ENCODE results near the gene ZDHHC11.
"Not testable (repeated sequence)": the region's sequence is repeated elsewhere in the genome, so short reads cannot be mapped to it uniquely, and the experiment has no call there.

The ZDHHC11 gene

DNA sequence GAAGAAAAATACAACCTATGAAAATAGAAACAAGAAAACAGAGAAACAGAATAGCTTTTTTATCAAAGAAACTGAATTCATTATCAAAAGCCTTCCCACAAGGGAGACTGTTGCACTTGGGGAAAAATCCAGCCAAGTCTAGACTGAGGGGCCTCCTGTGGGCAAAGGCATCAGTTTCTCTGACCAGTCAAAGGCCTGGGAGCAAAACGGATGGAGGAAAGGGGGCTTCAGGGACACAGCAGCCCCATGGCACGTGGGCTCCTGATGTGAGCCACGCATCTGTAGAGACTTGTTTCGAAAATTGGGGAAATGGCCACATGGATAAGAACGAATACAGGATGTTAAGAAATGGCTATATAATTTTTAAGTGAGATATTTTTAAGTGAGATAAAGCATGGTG is 87.4 kb downstream of the ZDHHC11 start:
- Histone ChIP-seq H3K79me1 (ENCODE audit: low read length) (no peaks in the 10 kb centered on the region), H4K8ac (ENCODE audit: low read depth, low read length) (no peak overlapping the region), H3K9me3 (ENCODE audit: insufficient read depth, low read depth, low read length) (peaks cover 34% of the 10 kb centered on the region), H3K14ac (ENCODE audit: low read length) (no peak overlapping the region), H3K4me3 (ENCODE audit: low read depth, low read length) (no peak overlapping the region), H4K12ac (ENCODE audit: low read depth, low read length) (no peak overlapping the region), H2BK12ac (ENCODE audit: low read length) (no peak overlapping the region), H3K79me2 (ENCODE audit: control insufficient read depth, insufficient read depth, low read length, poor library complexity) (no peaks in the 10 kb centered on the region), H2AFZ (ENCODE audit: insufficient read depth, low read length, poor library complexity) (no peak overlapping the region), H3K27ac (ENCODE audit: low read depth, low read length) (no peak overlapping the region), H3K4me1 (ENCODE audit: control insufficient read depth in 1 of 2, insufficient read depth in 2 of 2, low read length in 2 of 2) (peaks cover 5 to 6% of the 10 kb centered on the region in 2 experiments), H4K91ac (ENCODE audit: low read depth, low read length) (no peak overlapping the region), H3K4ac (ENCODE audit: low read depth, low read length) (no peak overlapping the region), H3K18ac (ENCODE audit: low read length) (no peak overlapping the region), H3K27me3 (ENCODE audit: insufficient read depth, low read length) (no peaks in the 10 kb centered on the region), H2BK120ac (ENCODE audit: insufficient read depth, low read length, poor library complexity) (no peak overlapping the region), H2AK5ac (ENCODE audit: low read length) (no peak overlapping the region), H3K9ac (ENCODE audit: low read length) (no peak overlapping the region), H2BK5ac (ENCODE audit: low read depth, low read length, poor library complexity) (no peak overlapping the region), H3K23ac (ENCODE audit: low read length) (no peak overlapping the region), H3K4me2 (ENCODE audit: low read length) (no peak overlapping the region), H3K36me3 (ENCODE audit: control insufficient read depth in 1 of 2, insufficient read depth in 2 of 2, low read length in 2 of 2) (no peaks in the 10 kb centered on the region)
- no peak for DNase-seq
- WGBS (ENCODE audit: extremely low coverage, insufficient coverage, insufficient read length) = no CpG with 5 or more reads among the region's 5 CpGs

DNA sequence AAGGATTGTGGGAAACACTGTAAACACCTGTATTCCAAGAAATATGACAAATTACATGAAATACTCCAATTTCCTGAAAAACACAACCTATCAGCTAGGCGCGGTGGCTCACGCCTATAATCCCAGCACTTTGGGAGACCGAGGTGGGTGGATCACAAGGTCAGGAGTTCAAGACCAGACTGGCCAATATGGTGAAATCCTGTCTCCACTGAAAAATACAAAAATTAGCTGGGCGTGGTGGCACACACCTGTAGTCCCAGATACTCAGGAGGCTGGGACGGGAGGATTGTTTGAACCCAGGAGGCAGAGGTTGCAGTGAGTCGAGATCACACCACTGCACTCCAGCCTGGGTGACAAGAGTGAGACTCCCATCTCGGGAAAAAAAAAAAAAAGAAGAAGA is 87.8 kb downstream of the ZDHHC11 start:
- not testable (repeated sequence) for H3K36me3 ChIP-seq (ENCODE audit: control insufficient read depth in 1 of 2, insufficient read depth in 2 of 2, low read length in 2 of 2); H3K23ac ChIP-seq (ENCODE audit: low read length); H4K8ac ChIP-seq (ENCODE audit: low read depth, low read length); H3K4me1 ChIP-seq (ENCODE audit: control insufficient read depth in 1 of 2, insufficient read depth in 2 of 2, low read length in 2 of 2); H3K14ac ChIP-seq (ENCODE audit: low read length); H3K79me2 ChIP-seq (ENCODE audit: control insufficient read depth, insufficient read depth, low read length, poor library complexity); H2AFZ ChIP-seq (ENCODE audit: insufficient read depth, low read length, poor library complexity); H2BK120ac ChIP-seq (ENCODE audit: insufficient read depth, low read length, poor library complexity); H2BK12ac ChIP-seq (ENCODE audit: low read length); H3K27me3 ChIP-seq (ENCODE audit: insufficient read depth, low read length); H3K18ac ChIP-seq (ENCODE audit: low read length); H3K27ac ChIP-seq (ENCODE audit: low read depth, low read length); H3K4me3 ChIP-seq (ENCODE audit: low read depth, low read length); H2BK5ac ChIP-seq (ENCODE audit: low read depth, low read length, poor library complexity); H3K9ac ChIP-seq (ENCODE audit: low read length); H3K4me2 ChIP-seq (ENCODE audit: low read length); H3K4ac ChIP-seq (ENCODE audit: low read depth, low read length); DNase-seq; H4K91ac ChIP-seq (ENCODE audit: low read depth, low read length); H3K79me1 ChIP-seq (ENCODE audit: low read length); H2AK5ac ChIP-seq (ENCODE audit: low read length); H4K12ac ChIP-seq (ENCODE audit: low read depth, low read length)
- no CpG with 5 or more reads among the region's 8 CpGs for WGBS (ENCODE audit: extremely low coverage, insufficient coverage, insufficient read length)
- peaks cover 34% of the 10 kb centered on the region for H3K9me3 ChIP-seq (ENCODE audit: insufficient read depth, low read depth, low read length)

DNA sequence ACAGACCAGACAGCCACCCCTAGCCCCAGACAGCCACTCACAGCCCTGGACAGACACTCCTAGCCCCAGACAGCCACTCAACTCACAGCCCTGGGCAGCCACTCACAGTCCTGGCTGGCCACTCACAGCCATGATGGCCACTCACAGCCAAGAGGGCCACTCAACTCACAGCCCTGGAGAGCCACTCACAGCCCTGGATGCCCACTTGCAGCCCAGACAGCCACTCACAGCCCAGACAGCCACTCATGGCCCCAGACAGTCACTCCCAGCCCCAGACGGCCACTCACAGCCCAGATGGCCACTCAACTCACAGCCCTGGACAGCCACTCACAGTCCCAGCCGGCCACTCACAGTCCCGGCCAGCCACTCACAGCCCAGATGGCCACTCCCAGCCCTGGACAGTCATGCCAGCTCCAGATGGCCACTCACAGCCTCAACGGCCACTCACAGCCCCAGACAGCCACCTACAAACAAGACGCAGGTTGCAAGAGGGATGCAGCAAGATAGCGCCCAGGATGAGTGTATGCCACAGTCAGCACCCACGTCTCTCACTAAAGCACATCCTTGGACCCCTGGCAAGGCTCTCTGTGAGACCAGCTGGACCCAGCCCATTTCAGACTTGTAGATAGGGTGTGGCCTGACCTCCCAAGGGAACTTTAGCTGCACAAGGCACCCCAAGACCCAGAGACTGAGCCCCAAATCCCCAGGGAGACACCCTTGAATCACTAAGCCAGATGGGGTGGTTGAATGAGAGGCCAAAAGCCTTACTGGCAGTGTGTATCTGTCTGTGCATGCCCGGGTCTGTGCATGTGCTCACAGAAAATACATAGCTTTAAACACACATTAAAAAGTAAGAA is 88.7 kb downstream of the ZDHHC11 start:
- Histone ChIP-seq H3K4me1 (ENCODE audit: control insufficient read depth in 1 of 2, insufficient read depth in 2 of 2, low read length in 2 of 2) (peaks cover 5 to 6% of the 10 kb centered on the region in 2 experiments), H2BK120ac (ENCODE audit: insufficient read depth, low read length, poor library complexity) (no peak overlapping the region), H3K4ac (ENCODE audit: low read depth, low read length) (no peak overlapping the region), H3K14ac (ENCODE audit: low read length) (no peak overlapping the region), H3K23ac (ENCODE audit: low read length) (no peak overlapping the region), H3K79me2 (ENCODE audit: control insufficient read depth, insufficient read depth, low read length, poor library complexity) (no peaks in the 10 kb centered on the region), H3K18ac (ENCODE audit: low read length) (no peak overlapping the region), H2AK5ac (ENCODE audit: low read length) (no peak overlapping the region), H4K91ac (ENCODE audit: low read depth, low read length) (no peak overlapping the region), H4K12ac (ENCODE audit: low read depth, low read length) (no peak overlapping the region), H3K36me3 (ENCODE audit: control insufficient read depth in 1 of 2, insufficient read depth in 2 of 2, low read length in 2 of 2) (no peaks in the 10 kb centered on the region), H3K4me2 (ENCODE audit: low read length) (no peak overlapping the region), H3K4me3 (ENCODE audit: low read depth, low read length) (no peak overlapping the region), H3K79me1 (ENCODE audit: low read length) (no peaks in the 10 kb centered on the region), H3K9me3 (ENCODE audit: insufficient read depth, low read depth, low read length) (peaks cover 33% of the 10 kb centered on the region), H2BK12ac (ENCODE audit: low read length) (no peak overlapping the region), H2BK5ac (ENCODE audit: low read depth, low read length, poor library complexity) (no peak overlapping the region), H3K27ac (ENCODE audit: low read depth, low read length) (no peak overlapping the region), H3K9ac (ENCODE audit: low read length) (no peak overlapping the region), H2AFZ (ENCODE audit: insufficient read depth, low read length, poor library complexity) (no peak overlapping the region), H3K27me3 (ENCODE audit: insufficient read depth, low read length) (no peaks in the 10 kb centered on the region), H4K8ac (ENCODE audit: low read depth, low read length) (no peak overlapping the region)
- WGBS (ENCODE audit: extremely low coverage, insufficient coverage, insufficient read length) = no CpG with 5 or more reads among the region's 8 CpGs
- DNase-seq = no peak

DNA sequence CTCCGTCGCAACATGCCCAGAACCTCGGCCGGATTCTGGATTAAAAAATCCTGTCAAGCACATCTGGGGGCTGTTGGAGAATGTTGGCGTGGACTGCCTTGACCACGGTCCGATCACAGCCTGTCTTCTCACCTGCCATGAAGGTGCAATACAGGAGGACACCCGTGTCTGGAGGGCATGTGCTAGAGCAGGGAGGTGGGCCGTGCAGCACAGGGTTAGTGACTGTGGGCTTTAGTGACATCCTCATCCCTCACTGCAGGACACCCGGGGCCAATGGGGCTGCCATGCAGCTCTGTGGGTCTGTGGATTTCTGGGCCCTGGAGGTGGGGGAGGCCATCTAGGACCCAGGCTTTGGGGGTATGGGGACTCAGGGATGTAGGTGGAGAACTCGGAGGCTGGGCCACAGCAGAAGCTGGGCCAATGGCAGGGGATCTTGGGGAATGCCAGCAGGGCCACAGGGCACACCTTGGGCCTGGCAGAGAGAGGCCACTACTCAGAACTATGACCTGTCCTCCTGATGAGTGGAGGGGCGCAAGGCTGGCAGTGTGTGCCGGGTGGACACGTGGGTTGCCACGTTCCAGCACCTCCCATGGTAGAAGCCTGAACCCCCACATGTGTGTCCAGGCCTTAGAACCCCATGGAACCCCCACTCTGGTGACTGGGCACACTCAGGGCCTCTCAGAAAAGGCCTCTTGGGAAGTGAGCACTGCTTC is 89.6 kb downstream of the ZDHHC11 start:
- H3K79me2 ChIP-seq (ENCODE audit: control insufficient read depth, insufficient read depth, low read length, poor library complexity) = no peaks in the 10 kb centered on the region
- no peak overlapping the region for H3K14ac ChIP-seq (ENCODE audit: low read length)
- no peak overlapping the region for H3K4ac ChIP-seq (ENCODE audit: low read depth, low read length)
- no peak overlapping the region for H2BK12ac ChIP-seq (ENCODE audit: low read length)
- H2AK5ac ChIP-seq (ENCODE audit: low read length) = no peak overlapping the region
- H3K4me1 ChIP-seq (ENCODE audit: control insufficient read depth in 1 of 2, insufficient read depth in 2 of 2, low read length in 2 of 2) = peaks cover 5 to 6% of the 10 kb centered on the region in 2 experiments
- no peak overlapping the region for H3K4me3 ChIP-seq (ENCODE audit: low read depth, low read length)
- no peak overlapping the region for H3K23ac ChIP-seq (ENCODE audit: low read length)
- no peak for DNase-seq
- no peak overlapping the region for H2BK120ac ChIP-seq (ENCODE audit: insufficient read depth, low read length, poor library complexity)
- H3K9me3 ChIP-seq (ENCODE audit: insufficient read depth, low read depth, low read length) = peaks cover 26% of the 10 kb centered on the region
- H3K18ac ChIP-seq (ENCODE audit: low read length) = no peak overlapping the region
- no peak overlapping the region for H4K8ac ChIP-seq (ENCODE audit: low read depth, low read length)
- H3K4me2 ChIP-seq (ENCODE audit: low read length) = no peak overlapping the region
- no peak overlapping the region for H3K27ac ChIP-seq (ENCODE audit: low read depth, low read length)
- H3K27me3 ChIP-seq (ENCODE audit: insufficient read depth, low read length) = no peaks in the 10 kb centered on the region
- H4K12ac ChIP-seq (ENCODE audit: low read depth, low read length) = no peak overlapping the region
- H3K36me3 ChIP-seq (ENCODE audit: control insufficient read depth in 1 of 2, insufficient read depth in 2 of 2, low read length in 2 of 2) = no peaks in the 10 kb centered on the region
- WGBS (ENCODE audit: extremely low coverage, insufficient coverage, insufficient read length) = no CpG with 5 or more reads among the region's 15 CpGs
- no peak overlapping the region for H2AFZ ChIP-seq (ENCODE audit: insufficient read depth, low read length, poor library complexity)
- H2BK5ac ChIP-seq (ENCODE audit: low read depth, low read length, poor library complexity) = no peak overlapping the region
- no peaks in the 10 kb centered on the region for H3K79me1 ChIP-seq (ENCODE audit: low read length)
- no peak overlapping the region for H3K9ac ChIP-seq (ENCODE audit: low read length)
- H4K91ac ChIP-seq (ENCODE audit: low read depth, low read length) = no peak overlapping the region
